WTC11 (cell line): ENCODE results near the gene SCGB1A1. TPM values are rescaled to one million over a fixed set of nuclear protein-coding genes. Genes with fewer than 3 reads are reported as not detected.

Source experiments
- ATAC-seq: fragments of 200-7000 bp; cut with Tn5 transposase; 2 replicates; pipeline ENCODE4 v1.10.0; 2021; ENCODE audit warnings: mild to moderate bottlenecking, moderate library complexity
- CTCF ChIA-PET: fragments of 300-600 bp; sonication (Branson Sonifier 250); formaldehyde crosslinking; loops from one replicate; lab custom pipeline; 2021; ENCODE audit warnings: antibody characterized with exemption; lab: Charles Lee
- POLR2A ChIA-PET: fragments of 350-600 bp; sonication (Branson Sonifier 250); formaldehyde crosslinking; loops from one replicate; lab custom pipeline; 2021; ENCODE audit warnings: antibody characterized with exemption; lab: Charles Lee
- DNase-seq: peaks from one replicate; pipeline ENCODE4 v3.0.0; 2021; ENCODE audit warnings: low spot score
- H3K27ac Mint-ChIP-seq: 2 replicates; pipeline ENCODE4 v1.8.0; 2021; ENCODE audit warnings: mixed read lengths
- H3K27me3 Mint-ChIP-seq: 2 replicates; pipeline ENCODE4 v1.8.0; 2021; ENCODE audit warnings: low read depth, mild to moderate bottlenecking, moderate library complexity, mixed read lengths
- H3K36me3 Mint-ChIP-seq: 2 replicates; pipeline ENCODE4 v1.8.0; 2021; ENCODE audit warnings: mixed read lengths
- H3K4me1 Mint-ChIP-seq: 2 replicates; pipeline ENCODE4 v1.8.0; 2022; ENCODE audit warnings: mixed read lengths
- H3K4me3 Mint-ChIP-seq: 2 replicates; pipeline ENCODE4 v1.8.0; 2021; ENCODE audit warnings: mild to moderate bottlenecking, moderate library complexity, mixed read lengths
- H3K9me3 Mint-ChIP-seq: 2 replicates; pipeline ENCODE4 v1.8.0; 2021; ENCODE audit warnings: mixed read lengths
- AFF4 ChIP-seq: sonication (generic); formaldehyde crosslinking; IDR thresholded peaks from 2 replicates; pipeline ENCODE4 v1.8.1; 2023; ENCODE audit warnings: mild to moderate bottlenecking, missing genetic modification reagents, borderline replicate concordance
- ARID4B ChIP-seq: sonication (generic); formaldehyde crosslinking; IDR thresholded peaks from 2 replicates; pipeline ENCODE4 v1.8.0; 2023; ENCODE audit warnings: missing genetic modification reagents, mild to moderate bottlenecking, borderline replicate concordance
- CTCF ChIP-seq: fragments of 200-600 bp; IDR thresholded peaks from 2 replicates; pipeline ENCODE4 v1.8.0; 2022; ENCODE audit warnings: antibody characterized with exemption
- E2F5 ChIP-seq: sonication (generic); formaldehyde crosslinking; IDR thresholded peaks from 2 replicates; pipeline ENCODE4 v1.8.1; 2022; ENCODE audit warnings: mild to moderate bottlenecking, moderate library complexity, missing genetic modification reagents
- ELF4 ChIP-seq: sonication (generic); formaldehyde crosslinking; IDR thresholded peaks from 2 replicates; pipeline ENCODE4 v1.8.1; 2022; ENCODE audit warnings: low read depth, mild to moderate bottlenecking, moderate library complexity, missing genetic modification reagents
- EMX1 ChIP-seq: fragments of 250-450 bp; sonication (Bioruptor Pico); IDR thresholded peaks from 2 replicates; pipeline ENCODE4 v1.8.0; 2021; ENCODE audit warnings: mild to moderate bottlenecking
- ERG ChIP-seq: fragments of 250-450 bp; sonication (Bioruptor Pico); IDR thresholded peaks from 2 replicates; pipeline ENCODE4 v1.8.0; 2021; ENCODE audit warnings: mild to moderate bottlenecking
- GRHL2 ChIP-seq: fragments of 250-450 bp; sonication (Bioruptor Pico); IDR thresholded peaks from 2 replicates; pipeline ENCODE4 v1.8.0; 2022; ENCODE audit warnings: mild to moderate bottlenecking, moderate library complexity; ENCODE audit not compliant: insufficient replicate concordance, severe bottlenecking
- HMGA2 ChIP-seq: fragments of 250-450 bp; sonication (Bioruptor Pico); IDR thresholded peaks from 2 replicates; pipeline ENCODE4 v1.4.0; 2021; ENCODE audit warnings: mild to moderate bottlenecking, moderate library complexity
- HMGXB4 ChIP-seq: sonication (generic); formaldehyde crosslinking; IDR thresholded peaks from 2 replicates; pipeline ENCODE4 v1.8.1; 2023; ENCODE audit warnings: mild to moderate bottlenecking, moderate library complexity, missing genetic modification reagents
- JAZF1 ChIP-seq: fragments of 250-450 bp; sonication (Bioruptor Pico); IDR thresholded peaks from 2 replicates; pipeline ENCODE4 v1.9.0; 2021; ENCODE audit warnings: moderate library complexity, mild to moderate bottlenecking, inconsistent platforms
- KAT7 ChIP-seq: sonication (generic); formaldehyde crosslinking; IDR thresholded peaks from 2 replicates; pipeline ENCODE4 v1.8.1; 2023; ENCODE audit warnings: missing genetic modification reagents, mild to moderate bottlenecking, borderline replicate concordance
- MYBL2 ChIP-seq: sonication (generic); formaldehyde crosslinking; IDR thresholded peaks from 2 replicates; pipeline ENCODE4 v1.8.1; 2023; ENCODE audit warnings: mild to moderate bottlenecking, moderate library complexity, missing genetic modification reagents
- NFE2L1 ChIP-seq: sonication (generic); formaldehyde crosslinking; IDR thresholded peaks from 2 replicates; pipeline ENCODE4 v1.8.1; 2023; ENCODE audit warnings: missing genetic modification reagents
- NR1H2 ChIP-seq: sonication (generic); formaldehyde crosslinking; IDR thresholded peaks from 2 replicates; pipeline ENCODE4 v1.9.0; 2021; ENCODE audit warnings: mild to moderate bottlenecking, moderate library complexity, missing genetic modification reagents
- RELA ChIP-seq: sonication (generic); formaldehyde crosslinking; IDR thresholded peaks from 2 replicates; pipeline ENCODE4 v1.8.1; 2022; ENCODE audit warnings: missing genetic modification reagents, mild to moderate bottlenecking, borderline replicate concordance
- ZNF232 ChIP-seq: sonication (generic); formaldehyde crosslinking; IDR thresholded peaks from 2 replicates; pipeline ENCODE4 v1.8.0; 2022; ENCODE audit warnings: mild to moderate bottlenecking, missing genetic modification reagents
- ZNF317 ChIP-seq: sonication (generic); formaldehyde crosslinking; IDR thresholded peaks from 2 replicates; pipeline ENCODE4 v1.8.1; 2023; ENCODE audit warnings: low read depth, mild to moderate bottlenecking, moderate library complexity, missing genetic modification reagents, borderline replicate concordance
- ZNF423 ChIP-seq: fragments of 250-450 bp; sonication (Bioruptor Pico); IDR thresholded peaks from 2 replicates; pipeline ENCODE4 v2.1.2; 2022; ENCODE audit warnings: mild to moderate bottlenecking, moderate library complexity
- ZNF671 ChIP-seq: fragments of 250-450 bp; sonication (Bioruptor Pico); IDR thresholded peaks from 2 replicates; pipeline ENCODE4 v1.8.0; 2021; ENCODE audit warnings: mild to moderate bottlenecking
- total RNA-seq: library from RNA; stranded (reverse); gene quantifications from 3 replicates; pipeline ENCODE4 v1.2.3, GENCODE V29; 2021

Gene SCGB1A1
- total RNA-seq, 1 experiment from 2014 or later: 1.2 TPM

- ChIA-PET POLR2A (no interaction called here), CTCF (interaction anchor here (0.7 to 1.4 kb wide), 3 partner anchors 42 to 76 kb away, joined by 3 to 6 read pairs (median 5); no protein-coding TSS in a partner anchor)
- Mint-ChIP-seq H3K27me3 (no peaks in the 10 kb centered on the region), H3K9me3 (no peaks in the 10 kb centered on the region), H3K36me3 (no peaks in the 10 kb centered on the region), H3K4me1 (no peaks in the 10 kb centered on the region; the same call in 1 of the 2 replicates), H3K27ac (no peak overlapping the region), H3K4me3 (no peak overlapping the region)
- no peak for DNase-seq
- no peak for ATAC-seq
- TF ChIP-seq E2F5 (CRISPR knock-in tag) (no peak), JAZF1 (CRISPR knock-in tag) (no peak), HMGA2 (CRISPR knock-in tag) (no peak), CTCF (no peak), RELA (CRISPR knock-in tag) (no peak), NR1H2 (CRISPR knock-in tag) (no peak), ERG (CRISPR knock-in tag) (no peak), HMGXB4 (no peak), ZNF317 (no peak), ZNF671 (CRISPR knock-in tag) (no peak), MYBL2 (CRISPR knock-in tag) (no peak), ARID4B (CRISPR knock-in tag) (no peak), AFF4 (CRISPR knock-in tag) (no peak), ELF4 (CRISPR knock-in tag) (no peak), NFE2L1 (CRISPR knock-in tag) (no peak), ZNF232 (CRISPR knock-in tag) (no peak), ZNF423 (CRISPR knock-in tag) (no peak), KAT7 (CRISPR knock-in tag) (no peak), EMX1 (CRISPR knock-in tag) (no peak), GRHL2 (no peak)
Measured at GRCh38 chr11:62466444-62466843, 47.6 kb downstream of the SCGB1A1 start.
